Small intestine (tissue), 16 donors: ENCODE measurements around the gene CAPN14. TPM values are rescaled to one million over a fixed set of nuclear protein-coding genes. Genes with fewer than 3 reads are reported as not detected.

Experiments
- DNase-seq, 2 donors: peaks; one replicate each; pipeline versions ENCODE4 v3.0.0 to v3.0.0-alpha.2; 2013
- FAIRE-seq: peaks from 2 replicates; lab custom pipeline; 2012; peaks lifted over from hg19 to GRCh38; lab: Jason Lieb, UNC
- H3K27ac ChIP-seq, 3 donors: one replicate each; pipeline ENCODE4 v1.5.1; 2013; ENCODE audit warnings: low read length in 2 of 3, mild to moderate bottlenecking in 2 of 3, control low read depth in 1 of 3, inconsistent platforms in 1 of 3, low read depth in 1 of 3, moderate library complexity in 1 of 3
- H3K27me3 ChIP-seq, 3 donors: one replicate each; pipeline ENCODE4 v1.6.1; 2013; ENCODE audit warnings: low read length in 3 of 3, inconsistent platforms in 1 of 3; ENCODE audit not compliant: control insufficient read depth in 3 of 3, insufficient read depth in 3 of 3
- H3K36me3 ChIP-seq, 3 donors: one replicate each; pipeline ENCODE4 v1.6.1; 2013; ENCODE audit warnings: low read length in 3 of 3, inconsistent platforms in 1 of 3, low read depth in 1 of 3, mild to moderate bottlenecking in 1 of 3, moderate library complexity in 1 of 3; ENCODE audit not compliant: control insufficient read depth in 3 of 3, insufficient read depth in 2 of 3
- H3K4me1 ChIP-seq, 3 donors: one replicate each; pipeline ENCODE4 v1.6.1; 2013; ENCODE audit warnings: low read length in 2 of 3, inconsistent platforms in 1 of 3, low read depth in 1 of 3, mild to moderate bottlenecking in 1 of 3, moderate library complexity in 1 of 3; ENCODE audit not compliant: control insufficient read depth in 3 of 3, insufficient read depth in 2 of 3
- H3K4me3 ChIP-seq, 3 donors: one replicate each; pipeline ENCODE4 v1.5.1; 2013; ENCODE audit warnings: low read length in 3 of 3, control low read depth in 1 of 3, inconsistent platforms in 1 of 3, low read depth in 1 of 3, mild to moderate bottlenecking in 1 of 3, moderate library complexity in 1 of 3
- H3K9me3 ChIP-seq, 2 donors: one replicate each; pipeline ENCODE4 v1.6.1; 2013; ENCODE audit warnings: low read depth in 1 of 2, low read length in 1 of 2; ENCODE audit not compliant: control insufficient read depth in 2 of 2, insufficient read depth in 1 of 2
- WGBS, 3 donors: extraction: QIAGEN DNeasy Blood & Tissue Kit; methylation state at CpG; one replicate each; pipeline ENCODE4 v1.1.7; 2013; 5-methylcytosine and 5-hydroxymethylcytosine counted together
- long read RNA-seq, 10 donors: transcript quantifications; one replicate each; lab custom pipeline, GENCODE V29; 2026
- polyA plus RNA-seq, 4 donors: library from polyadenylated mRNA; stranded (reverse) in 3 of 4; unstranded in 1 of 4; fragments of 200-250 nt in 3 of 4; fragments of 120-200 nt in 1 of 4; gene quantifications; one replicate each; pipeline versions ENCODE4 v1.2.1 to v1.2.3, GENCODE V29; 2013
- donor health status: healthy with polysubstance abuse.
- donor health status: control.
- donor health status: control.
- donor health status: Bipolar disorder and iron deficiency.
- donor health status: healthy.

The CAPN14 gene
- polyA plus RNA-seq, result under 1 TPM in 2 of 4 donors, not detected in 2; 0.06 to 0.15 TPM
- long read RNA-seq, donor 1, result 0 reads
- long read RNA-seq, donor 2, result 0 reads
- long read RNA-seq, donor 3, result 0 reads
- long read RNA-seq, donor 4, result 0 reads
- long read RNA-seq, donor 5, result 0 reads
- long read RNA-seq, donor 6, result 0 reads
- long read RNA-seq, donor 7, result 0 reads
- long read RNA-seq, donor 8, result 0 reads
- long read RNA-seq, donor 9, result 0 reads
- long read RNA-seq, donor 10, result 0 reads

GRCh38 chr2:31217465-31218200, at the start of gene CAPN14:
Gene CAPN14, minus strand, starts transcription at chr2:31217515. Its CDS starts 12,068 bp downstream, at chr2:31205447.
- DNase-seq (no peak), FAIRE-seq (no peak)
- Histone ChIP-seq H3K9me3 (no peaks in the 10 kb centered on the region), H3K4me3 (no peak within 1 kb of the TSS), H3K27me3 (peaks cover 0 to 4% (median 2%) of the 10 kb centered on the region in 3 donors), H3K27ac (no peak within 1 kb of the TSS), H3K36me3 (no peaks in the 10 kb centered on the region), H3K4me1 (no peaks in the 10 kb centered on the region)
- 73 to 89% (median 82%) methylated on average over 6 of the region's 6 CpGs for WGBS, 3 donors

GRCh38 chr2:31266804-31267203, 49.5 kb upstream of the CAPN14 start:
- WGBS, 3 donors, result 54 to 80% (median 67%) methylated on average over 6 of the region's 6 CpGs
- no peak for FAIRE-seq
- Histone ChIP-seq H3K9me3 (no peaks in the 10 kb centered on the region), H3K36me3 (peaks cover 0 to 21% (median 0%) of the 10 kb centered on the region in 3 donors), H3K4me1 (no peaks in the 10 kb centered on the region), H3K27me3 (no peaks in the 10 kb centered on the region), H3K27ac (no peak overlapping the region), H3K4me3 (no peak overlapping the region)
- DNase-seq, result peak in 1 of 2 donors; percentile 15

GRCh38 chr2:31265234-31265633, 47.9 kb upstream of the CAPN14 start:
- DNase-seq, result no peak
- Histone ChIP-seq H3K27me3 (no peaks in the 10 kb centered on the region), H3K9me3 (no peaks in the 10 kb centered on the region), H3K27ac (no peak overlapping the region), H3K4me1 (no peaks in the 10 kb centered on the region), H3K36me3 (peaks cover 0 to 28% (median 0%) of the 10 kb centered on the region in 3 donors), H3K4me3 (no peak overlapping the region)
- WGBS, 3 donors, result 85 to 88% (median 86%) methylated on average over 6 of the region's 6 CpGs
- FAIRE-seq, result no peak

GRCh38 chr2:31263636-31264190, 46.4 kb upstream of the CAPN14 start:
- no peaks in the 10 kb centered on the region for H3K27me3 ChIP-seq
- no peaks in the 10 kb centered on the region for H3K4me1 ChIP-seq
- H3K9me3 ChIP-seq, result no peaks in the 10 kb centered on the region
- H3K36me3 ChIP-seq, result peaks cover 0 to 28% (median 0%) of the 10 kb centered on the region in 3 donors
- 86 to 91% (median 89%) methylated on average over 3 of the region's 3 CpGs for WGBS, 3 donors
- no peak overlapping the region for H3K27ac ChIP-seq
- DNase-seq (no peak), FAIRE-seq (no peak)
- H3K4me3 ChIP-seq, result no peak overlapping the region

GRCh38 chr2:31260870-31261269, 43.6 kb upstream of the CAPN14 start:
- DNase-seq (no peak), FAIRE-seq (no peak)
- Histone ChIP-seq H3K4me3 (no peak overlapping the region), H3K4me1 (peaks cover 0 to 16% (median 0%) of the 10 kb centered on the region in 3 donors), H3K27me3 (no peaks in the 10 kb centered on the region), H3K27ac (no peak overlapping the region), H3K9me3 (no peaks in the 10 kb centered on the region), H3K36me3 (peaks cover 0 to 10% (median 0%) of the 10 kb centered on the region in 3 donors)
- WGBS, 3 donors, result 83 to 87% (median 86%) methylated on average over 4 of the region's 4 CpGs

- FAIRE-seq (no peak), DNase-seq (no peak)
- peaks cover 0 to 10% (median 0%) of the 10 kb centered on the region in 3 donors for H3K36me3 ChIP-seq
- H3K27ac ChIP-seq, result no peak overlapping the region
- H3K4me1 ChIP-seq, result peaks cover 0 to 22% (median 0%) of the 10 kb centered on the region in 3 donors
- H3K9me3 ChIP-seq, result no peaks in the 10 kb centered on the region
- H3K27me3 ChIP-seq, result no peaks in the 10 kb centered on the region
- 88 to 95% (median 94%) methylated on average over 3 of the region's 3 CpGs for WGBS, 3 donors
- H3K4me3 ChIP-seq, result no peak overlapping the region
Measured at GRCh38 chr2:31259075-31259474, 41.8 kb upstream of the CAPN14 start.

GRCh38 chr2:31258351-31258750, 41.0 kb upstream of the CAPN14 start:
- WGBS, 3 donors, result 37 to 53% (median 44%) methylated on average over 5 of the region's 5 CpGs

GRCh38 chr2:31256611-31257382, 39.5 kb upstream of the CAPN14 start:
- WGBS, 3 donors, result 55 to 82% (median 76%) methylated on average over 4 of the region's 4 CpGs
- Histone ChIP-seq H3K4me3 (no peak overlapping the region), H3K4me1 (peaks cover 0 to 28% (median 0%) of the 10 kb centered on the region in 3 donors), H3K36me3 (peaks cover 0 to 6% (median 0%) of the 10 kb centered on the region in 3 donors), H3K27me3 (no peaks in the 10 kb centered on the region), H3K27ac (no peak overlapping the region), H3K9me3 (no peaks in the 10 kb centered on the region)
- no peak for DNase-seq
- no peak for FAIRE-seq

More at GRCh38 chr2:31258351-31258750, 41.0 kb upstream of the CAPN14 start:
- peaks cover 0 to 7% (median 0%) of the 10 kb centered on the region in 3 donors for H3K36me3 ChIP-seq
- H3K4me1 ChIP-seq, result peaks cover 0 to 28% (median 0%) of the 10 kb centered on the region in 3 donors
- H3K9me3 ChIP-seq, result no peaks in the 10 kb centered on the region
- no peaks in the 10 kb centered on the region for H3K27me3 ChIP-seq
- H3K27ac ChIP-seq, result no peak overlapping the region
- FAIRE-seq (no peak), DNase-seq (peak in 1 of 2 donors; percentile 21)
- no peak overlapping the region for H3K4me3 ChIP-seq
